Measurements from ENCODE around the gene CDH4. TPM values are rescaled to one million over a fixed set of nuclear protein-coding genes. Genes with fewer than 3 reads are reported as not detected.

Gene CDH4
- total and polyA plus RNA-seq, 5 donors from 2014 or later: 0.07 to 0.69 (median 0.49) TPM; not detected in 1

DNA sequence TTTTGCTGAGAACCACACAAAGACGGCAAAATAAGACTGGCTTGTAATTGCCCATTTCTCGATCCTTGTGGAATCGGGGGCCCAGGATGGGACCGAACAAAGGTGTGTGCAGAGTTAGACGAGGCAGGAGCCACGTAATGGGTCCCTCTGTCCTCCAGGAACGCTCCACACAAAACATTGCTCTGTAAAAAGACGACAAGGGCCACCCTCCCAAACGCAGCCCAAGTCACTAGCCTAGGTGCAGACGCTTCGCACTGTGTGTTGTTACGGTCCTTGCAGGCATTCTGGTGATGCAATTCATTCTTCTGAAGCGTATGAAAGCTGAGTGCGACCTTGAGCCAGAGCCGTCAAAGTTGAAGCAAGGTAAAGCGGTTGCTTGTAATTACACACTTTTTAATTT lies 450.2 kb downstream of the CDH4 start:
- no peaks in the 10 kb centered on the region for H3K9me3 ChIP-seq (ENCODE audit: control insufficient read depth in 2 of 2, low read length in 2 of 2)
- Mint-ChIP-seq H3K36me3 (no peaks in the 10 kb centered on the region), H3K4me1 (no peaks in the 10 kb centered on the region), H3K27ac (no peak overlapping the region), H3K27me3 (no peaks in the 10 kb centered on the region), H3K9me3 (peaks cover 0 to 2% (median 0%) of the 10 kb centered on the region in 7 donors), H3K4me3 (no peak overlapping the region)
- H3K27ac ChIP-seq (ENCODE audit: insufficient read depth, low read length, poor library complexity, severe bottlenecking): no peak overlapping the region
- no peaks in the 10 kb centered on the region for H3K4me1 ChIP-seq (ENCODE audit: control insufficient read depth, insufficient read depth, low read length, poor library complexity, severe bottlenecking)
- H3K4me3 ChIP-seq (ENCODE audit: low read depth, low read length): no peak overlapping the region
- DNase-seq (no peak), ATAC-seq (ENCODE audit: low read depth in 2 of 2) (no peak)
- no peaks in the 10 kb centered on the region for H3K36me3 ChIP-seq (ENCODE audit: control insufficient read depth, insufficient read depth, low read length)
- no peaks in the 10 kb centered on the region for H3K27me3 ChIP-seq (ENCODE audit: control insufficient read depth, insufficient read depth, low read length)

- Mint-ChIP-seq H3K27ac (no peak overlapping the region), H3K4me1 (no peaks in the 10 kb centered on the region), H3K36me3 (no peaks in the 10 kb centered on the region), H3K27me3 (no peaks in the 10 kb centered on the region), H3K9me3 (peaks cover 0 to 2% (median 0%) of the 10 kb centered on the region in 7 donors), H3K4me3 (no peak overlapping the region)
- ATAC-seq (ENCODE audit: low read depth in 2 of 2) (no peak), DNase-seq (no peak)
- H3K9me3 ChIP-seq (ENCODE audit: control insufficient read depth in 2 of 2, low read length in 2 of 2): no peaks in the 10 kb centered on the region
- H3K27ac ChIP-seq (ENCODE audit: insufficient read depth, low read length, poor library complexity, severe bottlenecking): no peak overlapping the region
- H3K4me1 ChIP-seq (ENCODE audit: control insufficient read depth, insufficient read depth, low read length, poor library complexity, severe bottlenecking): no peaks in the 10 kb centered on the region
- H3K4me3 ChIP-seq (ENCODE audit: low read depth, low read length): no peak overlapping the region
- H3K36me3 ChIP-seq (ENCODE audit: control insufficient read depth, insufficient read depth, low read length): no peaks in the 10 kb centered on the region
- H3K27me3 ChIP-seq (ENCODE audit: control insufficient read depth, insufficient read depth, low read length): no peaks in the 10 kb centered on the region
Measured at GRCh38 chr20:61704661-61705060, 452.6 kb downstream of the CDH4 start.

- H3K9me3 ChIP-seq (ENCODE audit: control insufficient read depth in 2 of 2, low read length in 2 of 2): no peaks in the 10 kb centered on the region
- DNase-seq (no peak), ATAC-seq (ENCODE audit: low read depth in 2 of 2) (no peak)
- Mint-ChIP-seq H3K36me3 (no peaks in the 10 kb centered on the region), H3K4me3 (no peak overlapping the region), H3K4me1 (no peaks in the 10 kb centered on the region), H3K27ac (no peak overlapping the region), H3K27me3 (no peaks in the 10 kb centered on the region), H3K9me3 (peaks cover 0 to 2% (median 0%) of the 10 kb centered on the region in 7 donors)
- H3K36me3 ChIP-seq (ENCODE audit: control insufficient read depth, insufficient read depth, low read length): no peaks in the 10 kb centered on the region
- no peak overlapping the region for H3K27ac ChIP-seq (ENCODE audit: insufficient read depth, low read length, poor library complexity, severe bottlenecking)
- no peaks in the 10 kb centered on the region for H3K4me1 ChIP-seq (ENCODE audit: control insufficient read depth, insufficient read depth, low read length, poor library complexity, severe bottlenecking)
- H3K4me3 ChIP-seq (ENCODE audit: low read depth, low read length): no peak overlapping the region
- H3K27me3 ChIP-seq (ENCODE audit: control insufficient read depth, insufficient read depth, low read length): no peaks in the 10 kb centered on the region
Measured at GRCh38 chr20:61705386-61706258, 453.6 kb downstream of the CDH4 start.

- no peak overlapping the region for H3K27ac Mint-ChIP-seq
- no peak for DNase-seq
Measured at GRCh38 chr20:61706259-61706961, 454.3 kb downstream of the CDH4 start.

GRCh38 chr20:61708891-61709290 lies 456.8 kb downstream of the CDH4 start:
- DNase-seq (no peak), ATAC-seq (ENCODE audit: low read depth in 2 of 2) (no peak)
- no peaks in the 10 kb centered on the region for H3K4me1 Mint-ChIP-seq
- Histone ChIP-seq H3K27ac (ENCODE audit: insufficient read depth, low read length, poor library complexity, severe bottlenecking) (no peak overlapping the region), H3K4me3 (ENCODE audit: low read depth, low read length) (no peak overlapping the region), H3K4me1 (ENCODE audit: control insufficient read depth, insufficient read depth, low read length, poor library complexity, severe bottlenecking) (no peaks in the 10 kb centered on the region), H3K9me3 (ENCODE audit: control insufficient read depth in 2 of 2, low read length in 2 of 2) (no peaks in the 10 kb centered on the region), H3K27me3 (ENCODE audit: control insufficient read depth, insufficient read depth, low read length) (no peaks in the 10 kb centered on the region), H3K36me3 (ENCODE audit: control insufficient read depth, insufficient read depth, low read length) (no peaks in the 10 kb centered on the region)
- H3K4me3 Mint-ChIP-seq: no peak overlapping the region
- peaks cover 0 to 4% (median 0%) of the 10 kb centered on the region in 7 donors for H3K9me3 Mint-ChIP-seq
- no peak overlapping the region for H3K27ac Mint-ChIP-seq
- H3K36me3 Mint-ChIP-seq: no peaks in the 10 kb centered on the region
- peaks cover 6% of the 10 kb centered on the region for H3K27me3 Mint-ChIP-seq

More at GRCh38 chr20:61706259-61706961, 454.3 kb downstream of the CDH4 start:
- Mint-ChIP-seq H3K4me1 (no peaks in the 10 kb centered on the region), H3K4me3 (no peak overlapping the region), H3K9me3 (peaks cover 0 to 2% (median 0%) of the 10 kb centered on the region in 7 donors), H3K36me3 (no peaks in the 10 kb centered on the region), H3K27me3 (peaks cover under 1% of the 10 kb centered on the region)
- Histone ChIP-seq H3K36me3 (ENCODE audit: control insufficient read depth, insufficient read depth, low read length) (no peaks in the 10 kb centered on the region), H3K4me3 (ENCODE audit: low read depth, low read length) (no peak overlapping the region), H3K27me3 (ENCODE audit: control insufficient read depth, insufficient read depth, low read length) (no peaks in the 10 kb centered on the region), H3K4me1 (ENCODE audit: control insufficient read depth, insufficient read depth, low read length, poor library complexity, severe bottlenecking) (no peaks in the 10 kb centered on the region), H3K9me3 (ENCODE audit: control insufficient read depth in 2 of 2, low read length in 2 of 2) (no peaks in the 10 kb centered on the region), H3K27ac (ENCODE audit: insufficient read depth, low read length, poor library complexity, severe bottlenecking) (no peak overlapping the region)
- no peak for ATAC-seq (ENCODE audit: low read depth in 2 of 2)

DNA sequence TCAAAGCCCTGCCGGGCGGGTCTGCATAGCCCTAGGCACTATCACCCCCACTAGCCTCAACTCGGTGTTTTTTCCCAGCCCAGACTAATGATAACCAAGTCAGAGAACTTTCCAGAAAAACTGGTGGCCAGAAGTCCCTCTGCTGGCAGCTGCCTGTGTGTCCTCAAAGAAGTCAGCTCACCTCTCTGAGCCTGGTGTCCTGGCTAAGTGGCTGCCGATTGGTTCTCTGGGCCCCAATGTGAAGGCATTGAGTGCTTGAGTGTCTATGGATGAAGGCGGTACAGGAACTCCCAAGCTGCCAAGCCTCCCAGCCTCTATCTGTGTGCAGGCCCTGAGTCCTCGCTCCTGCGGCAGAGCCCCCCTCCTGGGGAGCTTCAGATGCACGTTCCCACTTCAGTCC lies 458.0 kb downstream of the CDH4 start:
- DNase-seq: no peak
- H3K4me1 ChIP-seq (ENCODE audit: control insufficient read depth, insufficient read depth, low read length, poor library complexity, severe bottlenecking): no peaks in the 10 kb centered on the region
- H3K36me3 ChIP-seq (ENCODE audit: control insufficient read depth, insufficient read depth, low read length): no peaks in the 10 kb centered on the region
- ATAC-seq (ENCODE audit: low read depth in 2 of 2): no peak
- no peak overlapping the region for H3K4me3 ChIP-seq (ENCODE audit: low read depth, low read length)
- Mint-ChIP-seq H3K27me3 (peaks cover 6% of the 10 kb centered on the region), H3K4me3 (no peak overlapping the region), H3K9me3 (peaks cover 0 to 4% (median 0%) of the 10 kb centered on the region in 7 donors), H3K36me3 (no peaks in the 10 kb centered on the region), H3K4me1 (no peaks in the 10 kb centered on the region), H3K27ac (no peak overlapping the region)
- no peak overlapping the region for H3K27ac ChIP-seq (ENCODE audit: insufficient read depth, low read length, poor library complexity, severe bottlenecking)
- no peaks in the 10 kb centered on the region for H3K27me3 ChIP-seq (ENCODE audit: control insufficient read depth, insufficient read depth, low read length)
- H3K9me3 ChIP-seq (ENCODE audit: control insufficient read depth in 2 of 2, low read length in 2 of 2): no peaks in the 10 kb centered on the region

DNA sequence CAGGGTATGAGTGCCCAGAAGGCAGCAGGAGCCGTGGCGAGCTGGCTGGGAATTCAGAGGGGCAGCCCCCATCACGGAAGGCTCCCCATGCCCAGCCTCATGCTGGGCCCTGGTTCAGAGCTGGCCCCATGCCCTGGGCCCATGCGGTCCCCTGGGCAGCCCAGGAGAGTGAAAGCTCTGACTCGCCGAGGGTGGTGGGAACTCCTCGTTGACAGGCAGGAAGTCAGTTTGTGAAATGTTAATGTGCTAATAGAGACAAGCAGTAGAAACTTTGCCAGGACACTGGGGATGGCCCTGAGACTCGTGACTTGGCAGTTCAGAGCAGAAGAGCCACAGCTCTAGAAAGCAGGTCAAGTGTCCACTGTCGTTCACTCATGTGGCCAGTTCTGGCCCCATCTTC lies 460.6 kb downstream of the CDH4 start:
- Mint-ChIP-seq H3K4me1 (no peaks in the 10 kb centered on the region), H3K9me3 (peaks cover 0 to 3% (median 0%) of the 10 kb centered on the region in 7 donors), H3K27ac (no peak overlapping the region)

More for the DNA sequence above, 460.6 kb downstream of the CDH4 start:
- H3K27ac ChIP-seq (ENCODE audit: insufficient read depth, low read length, poor library complexity, severe bottlenecking): no peak overlapping the region
- DNase-seq (no peak), ATAC-seq (ENCODE audit: low read depth in 2 of 2) (no peak)
- H3K4me1 ChIP-seq (ENCODE audit: control insufficient read depth, insufficient read depth, low read length, poor library complexity, severe bottlenecking): no peaks in the 10 kb centered on the region
- Mint-ChIP-seq H3K4me3 (no peak overlapping the region), H3K27me3 (peaks cover 6% of the 10 kb centered on the region), H3K36me3 (no peaks in the 10 kb centered on the region)
- H3K9me3 ChIP-seq (ENCODE audit: control insufficient read depth in 2 of 2, low read length in 2 of 2): no peaks in the 10 kb centered on the region
- no peaks in the 10 kb centered on the region for H3K36me3 ChIP-seq (ENCODE audit: control insufficient read depth, insufficient read depth, low read length)
- H3K27me3 ChIP-seq (ENCODE audit: control insufficient read depth, insufficient read depth, low read length): no peaks in the 10 kb centered on the region
- no peak overlapping the region for H3K4me3 ChIP-seq (ENCODE audit: low read depth, low read length)

Measured in CD4-positive, CD25-positive, alpha-beta regulatory T cell (primary cell).